HG03039 (cell line): ENCODE data around the gene DNHD1.
"Not testable (repeated sequence)": the region's sequence is repeated elsewhere in the genome, so short reads cannot be mapped to it uniquely, and the experiment has no call there.

Experiments
- ATAC-seq: cut with Tn5 transposase; IDR thresholded peaks from one replicate; pipeline ENCODE4 v1.9.1; 2021; ENCODE audit warnings: mild to moderate bottlenecking, moderate library complexity; ENCODE audit not compliant: unreplicated experiment

DNHD1 gene

GRCh38 chr11:6481012-6481923, 15.8 kb upstream of the DNHD1 start, which contains the start of the genes ARFIP2 and TIMM10B:
Gene ARFIP2, minus strand, starts transcription at chr11:6481331. Its CDS starts 910 bp downstream, at chr11:6480421.
Gene TIMM10B, plus strand, starts transcription at chr11:6481501. Its CDS starts 16 bp downstream, at chr11:6481517.
- ATAC-seq = peak; percentile 99

GRCh38 chr11:6481924-6482275, 15.2 kb upstream of the DNHD1 start:
- no peak for ATAC-seq

- ATAC-seq = no peak
Measured at GRCh38 chr11:6482441-6482840, 14.6 kb upstream of the DNHD1 start.

- ATAC-seq = no peak
Measured at GRCh38 chr11:6483015-6483414, 14.1 kb upstream of the DNHD1 start.

- no peak for ATAC-seq
Measured at GRCh38 chr11:6485661-6486060, 11.4 kb upstream of the DNHD1 start.

GRCh38 chr11:6486256-6486655, 10.8 kb upstream of the DNHD1 start:
- ATAC-seq = no peak

DNA sequence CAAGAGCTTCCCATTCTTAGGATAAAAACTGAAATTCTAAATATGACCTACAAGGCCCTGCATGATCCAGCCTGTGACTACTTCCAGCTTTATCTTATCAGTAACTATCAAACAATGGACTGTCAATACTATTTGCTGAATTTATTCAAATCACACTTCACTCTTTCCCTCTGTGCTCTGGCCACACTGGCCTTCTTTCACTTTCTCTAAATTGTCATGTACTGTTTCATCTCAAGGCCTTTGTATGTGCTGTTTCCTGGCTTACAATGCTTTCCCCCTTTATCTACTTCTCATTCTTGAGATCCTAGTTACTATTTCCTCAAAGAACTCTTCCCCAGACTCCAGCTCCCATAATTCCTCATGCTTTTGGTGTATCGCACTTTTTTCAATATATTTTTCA, 10.1 kb upstream of the DNHD1 start:
- no peak for ATAC-seq

DNA sequence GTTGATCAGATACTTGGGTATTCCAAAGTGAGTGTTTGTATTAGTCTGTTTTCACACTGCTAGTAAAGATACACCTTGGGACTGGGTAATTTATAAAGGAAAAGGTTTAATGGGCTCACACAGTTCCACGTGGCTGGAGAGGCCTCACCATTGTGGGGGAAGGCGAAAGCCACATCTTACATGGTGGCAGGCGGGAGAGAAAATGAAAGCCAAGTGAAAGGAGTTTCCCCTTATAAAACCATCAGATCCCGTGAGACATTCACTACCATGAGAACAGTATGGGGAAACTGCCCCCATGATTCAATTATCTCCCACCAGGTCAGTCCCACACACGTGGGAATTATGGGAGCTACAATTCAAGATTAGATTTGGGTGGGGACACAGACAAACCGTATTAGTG, 8.7 kb upstream of the DNHD1 start:
- ATAC-seq = no peak

- no peak for ATAC-seq
Measured at GRCh38 chr11:6488821-6489220, 8.3 kb upstream of the DNHD1 start.

- no peak for ATAC-seq
Measured at GRCh38 chr11:6489306-6489705, 7.8 kb upstream of the DNHD1 start.

DNA sequence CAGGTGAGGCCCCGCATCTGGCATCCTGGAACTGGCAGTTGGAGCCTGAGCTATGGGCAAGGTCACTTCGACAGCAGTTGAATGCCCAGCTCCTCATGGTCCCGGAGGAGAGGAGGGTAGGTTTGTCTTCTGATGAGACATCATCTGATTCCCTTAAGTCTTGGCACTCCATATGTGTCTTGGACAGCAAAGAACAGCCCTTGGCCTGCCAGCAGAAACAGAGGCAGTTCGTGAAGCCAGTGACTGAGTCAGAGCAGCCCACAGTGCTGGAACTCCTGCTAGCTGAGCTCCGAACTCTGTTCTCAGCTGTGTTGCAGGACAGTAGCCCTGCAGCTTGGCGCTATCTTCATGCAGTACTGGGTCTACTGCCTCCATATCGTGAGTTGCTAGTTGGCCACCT, 1.0 kb downstream of the DNHD1 start:
- no peak for ATAC-seq

DNA sequence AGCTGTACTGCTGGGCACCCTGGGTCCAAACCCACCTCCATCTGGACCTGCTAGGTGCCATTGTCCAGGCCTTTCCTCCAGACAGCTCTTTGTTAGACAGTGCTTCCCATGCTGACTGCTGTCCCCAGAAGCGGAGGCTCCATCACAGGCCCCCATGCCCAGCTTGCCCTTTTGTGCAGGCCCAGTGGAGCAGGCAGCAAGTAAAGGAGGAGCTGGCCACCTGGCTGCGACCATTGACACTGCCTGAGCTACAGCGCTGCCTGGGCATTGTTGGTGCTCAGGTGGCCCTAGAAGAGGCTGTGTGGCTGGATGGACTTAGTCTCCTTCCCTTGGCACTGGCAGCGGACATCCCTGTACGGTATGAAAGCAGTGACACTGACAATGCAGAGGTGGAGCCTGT, 1.5 kb downstream of the DNHD1 start:
- no peak for ATAC-seq

DNA sequence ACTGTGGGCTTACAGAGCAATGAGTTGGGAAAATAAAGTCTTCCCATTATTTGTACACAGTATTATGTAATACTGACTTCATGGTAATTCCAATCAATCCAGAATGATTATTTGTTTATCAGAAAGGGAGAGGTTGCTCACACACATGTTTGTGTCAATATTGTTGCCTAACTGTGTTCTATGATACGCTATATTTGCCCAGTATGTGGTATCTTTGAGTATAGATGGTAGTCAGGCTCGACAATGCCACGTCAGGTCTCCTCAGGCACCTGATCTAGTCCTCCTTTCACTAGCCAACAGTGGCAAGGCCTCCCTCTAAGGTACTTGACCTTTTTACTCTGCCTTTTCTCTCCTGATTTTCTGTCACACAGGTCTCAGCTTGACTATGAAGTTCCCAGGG, 5.3 kb downstream of the DNHD1 start:
- ATAC-seq = no peak

- ATAC-seq = no peak
Measured at GRCh38 chr11:6504166-6504565, 7.1 kb downstream of the DNHD1 start.

DNA sequence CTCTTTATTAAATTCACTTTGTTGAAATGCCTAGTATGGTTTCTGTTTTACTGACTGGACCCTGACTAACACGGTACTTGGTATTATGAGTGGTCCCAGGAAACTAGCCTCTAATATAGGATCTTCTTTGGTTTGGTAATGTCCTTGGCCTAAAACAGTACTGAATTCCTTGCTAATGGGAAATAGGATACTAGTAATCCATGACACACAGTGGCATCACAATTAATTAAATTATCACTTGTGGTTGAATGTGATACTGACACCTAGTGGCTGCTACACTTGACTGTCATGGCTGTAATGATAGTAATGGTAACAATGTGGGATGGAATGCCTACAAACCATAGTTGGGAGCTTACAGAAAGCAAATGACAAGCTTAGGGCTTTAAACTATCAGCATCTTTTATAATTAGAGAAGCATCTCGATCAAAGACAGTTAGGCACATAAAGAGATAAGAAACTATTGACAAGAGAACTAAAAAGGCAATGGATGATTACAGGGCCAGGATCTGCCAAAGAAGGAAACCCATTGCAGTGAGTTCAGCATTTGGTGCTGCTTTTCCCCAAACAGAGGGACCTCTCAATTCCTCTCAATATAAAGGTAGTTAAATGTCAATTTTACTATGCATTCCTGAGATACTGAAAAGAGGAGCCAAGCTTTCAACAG, 8.6 kb downstream of the DNHD1 start:
- ATAC-seq = no peak

GRCh38 chr11:6516865-6517264, 19.8 kb downstream of the DNHD1 start:
- no peak for ATAC-seq

GRCh38 chr11:6520265-6520664, 23.2 kb downstream of the DNHD1 start:
- no peak for ATAC-seq

- ATAC-seq = not testable (repeated sequence)
Measured at GRCh38 chr11:6521946-6522345, 24.9 kb downstream of the DNHD1 start.

- ATAC-seq = no peak
Measured at GRCh38 chr11:6523253-6523652, 26.2 kb downstream of the DNHD1 start.

DNA sequence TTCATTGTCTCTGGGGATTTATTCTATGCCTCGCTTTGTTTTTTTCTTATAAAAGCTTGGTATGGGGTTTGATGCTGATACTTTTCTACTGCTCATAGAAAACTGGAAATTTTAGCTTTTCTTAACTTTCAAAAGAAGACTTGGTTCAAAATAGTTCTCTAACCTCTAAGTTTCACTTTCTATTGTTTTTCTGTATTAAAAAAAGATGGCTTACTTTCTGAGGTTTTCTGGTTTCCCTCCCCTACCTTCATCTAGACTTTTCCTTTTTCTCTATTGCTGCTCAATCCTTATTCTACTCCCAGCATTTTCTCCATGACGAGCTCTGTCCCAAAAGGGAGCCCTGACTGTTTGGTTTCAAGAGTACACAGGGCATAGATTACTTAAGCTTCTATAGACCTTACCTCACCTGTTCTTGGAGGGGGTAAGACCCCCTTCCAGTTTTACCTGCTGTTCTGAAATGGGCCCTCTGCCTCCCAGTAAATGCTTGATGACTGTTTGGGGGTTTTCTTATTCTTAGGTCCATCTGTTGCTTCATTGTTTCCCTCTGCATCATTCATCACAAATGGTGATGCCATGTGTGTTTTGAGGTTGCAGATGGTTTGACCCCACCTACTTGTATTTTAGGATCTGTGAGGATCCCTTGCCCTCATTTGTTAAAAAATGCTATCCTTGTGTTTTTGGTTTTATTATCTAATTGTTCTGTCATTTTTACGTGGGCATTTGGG, 29.5 kb downstream of the DNHD1 start:
- no peak for ATAC-seq

GRCh38 chr11:6529266-6529665, 32.2 kb downstream of the DNHD1 start:
- ATAC-seq = no peak

DNA sequence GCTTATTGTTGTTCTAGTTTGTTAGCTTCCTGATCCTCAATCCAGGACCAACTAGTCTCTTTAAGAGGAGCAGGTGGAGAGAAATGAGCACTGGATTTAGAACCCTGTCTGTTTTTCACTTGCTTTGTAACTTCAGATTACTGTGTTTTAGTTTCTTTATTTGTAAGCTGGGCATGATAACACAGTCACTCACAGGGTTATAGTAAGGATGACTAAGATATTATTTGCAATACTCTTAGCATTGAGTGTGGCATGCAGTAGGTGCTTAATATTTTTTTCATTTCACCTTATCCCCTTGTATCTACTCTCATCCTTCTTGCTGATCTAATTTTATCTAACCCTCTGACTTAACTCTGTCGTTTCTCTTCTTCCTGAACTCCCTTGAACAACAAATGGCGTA, 33.8 kb downstream of the DNHD1 start:
- ATAC-seq = no peak
